ENCODE measurements around the gene MAP3K12. TPM values are rescaled to one million over a fixed set of nuclear protein-coding genes. Genes with fewer than 3 reads are reported as not detected.
A peak's percentile ranks its signal among the peaks of the same experiment; 100 is the strongest.

Gene MAP3K12
- total and polyA plus RNA-seq, 2 of the 13 experiments (the other 11 are each of a cell fraction or from before 2014, with no cell fraction given) = 0.20 to 1.1 TPM

GRCh38 chr12:53452159-53453077 lies 46.8 kb downstream of the MAP3K12 start (continued):
- TF ChIP-seq, protein P1, sequence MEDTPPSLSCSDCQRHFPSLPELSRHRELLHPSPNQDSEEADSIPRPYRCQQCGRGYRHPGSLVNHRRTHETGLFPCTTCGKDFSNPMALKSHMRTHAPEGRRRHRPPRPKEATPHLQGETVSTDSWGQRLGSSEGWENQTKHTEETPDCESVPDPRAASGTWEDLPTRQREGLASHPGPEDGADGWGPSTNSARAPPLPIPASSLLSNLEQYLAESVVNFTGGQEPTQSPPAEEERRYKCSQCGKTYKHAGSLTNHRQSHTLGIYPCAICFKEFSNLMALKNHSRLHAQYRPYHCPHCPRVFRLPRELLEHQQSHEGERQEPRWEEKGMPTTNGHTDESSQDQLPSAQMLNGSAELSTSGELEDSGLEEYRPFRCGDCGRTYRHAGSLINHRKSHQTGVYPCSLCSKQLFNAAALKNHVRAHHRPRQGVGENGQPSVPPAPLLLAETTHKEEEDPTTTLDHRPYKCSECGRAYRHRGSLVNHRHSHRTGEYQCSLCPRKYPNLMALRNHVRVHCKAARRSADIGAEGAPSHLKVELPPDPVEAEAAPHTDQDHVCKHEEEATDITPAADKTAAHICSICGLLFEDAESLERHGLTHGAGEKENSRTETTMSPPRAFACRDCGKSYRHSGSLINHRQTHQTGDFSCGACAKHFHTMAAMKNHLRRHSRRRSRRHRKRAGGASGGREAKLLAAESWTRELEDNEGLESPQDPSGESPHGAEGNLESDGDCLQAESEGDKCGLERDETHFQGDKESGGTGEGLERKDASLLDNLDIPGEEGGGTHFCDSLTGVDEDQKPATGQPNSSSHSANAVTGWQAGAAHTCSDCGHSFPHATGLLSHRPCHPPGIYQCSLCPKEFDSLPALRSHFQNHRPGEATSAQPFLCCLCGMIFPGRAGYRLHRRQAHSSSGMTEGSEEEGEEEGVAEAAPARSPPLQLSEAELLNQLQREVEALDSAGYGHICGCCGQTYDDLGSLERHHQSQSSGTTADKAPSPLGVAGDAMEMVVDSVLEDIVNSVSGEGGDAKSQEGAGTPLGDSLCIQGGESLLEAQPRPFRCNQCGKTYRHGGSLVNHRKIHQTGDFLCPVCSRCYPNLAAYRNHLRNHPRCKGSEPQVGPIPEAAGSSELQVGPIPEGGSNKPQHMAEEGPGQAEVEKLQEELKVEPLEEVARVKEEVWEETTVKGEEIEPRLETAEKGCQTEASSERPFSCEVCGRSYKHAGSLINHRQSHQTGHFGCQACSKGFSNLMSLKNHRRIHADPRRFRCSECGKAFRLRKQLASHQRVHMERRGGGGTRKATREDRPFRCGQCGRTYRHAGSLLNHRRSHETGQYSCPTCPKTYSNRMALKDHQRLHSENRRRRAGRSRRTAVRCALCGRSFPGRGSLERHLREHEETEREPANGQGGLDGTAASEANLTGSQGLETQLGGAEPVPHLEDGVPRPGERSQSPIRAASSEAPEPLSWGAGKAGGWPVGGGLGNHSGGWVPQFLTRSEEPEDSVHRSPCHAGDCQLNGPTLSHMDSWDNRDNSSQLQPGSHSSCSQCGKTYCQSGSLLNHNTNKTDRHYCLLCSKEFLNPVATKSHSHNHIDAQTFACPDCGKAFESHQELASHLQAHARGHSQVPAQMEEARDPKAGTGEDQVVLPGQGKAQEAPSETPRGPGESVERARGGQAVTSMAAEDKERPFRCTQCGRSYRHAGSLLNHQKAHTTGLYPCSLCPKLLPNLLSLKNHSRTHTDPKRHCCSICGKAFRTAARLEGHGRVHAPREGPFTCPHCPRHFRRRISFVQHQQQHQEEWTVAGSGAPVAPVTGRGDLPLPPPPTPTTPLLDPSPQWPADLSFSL (CRISPR knock-in tag; IDR thresholded peaks at IDR 0.05) = no peak
- TF ChIP-seq NR2F2 (IDR thresholded peaks at IDR 0.05; ENCODE audit: borderline replicate concordance, low read depth) (peak; percentile 8; the same call in 1 of the 2 replicates), DPF2 (CRISPR knock-in tag; IDR thresholded peaks at IDR 0.05; ENCODE audit: borderline replicate concordance, low read depth) (no peak), ZSCAN30 (CRISPR knock-in tag; IDR thresholded peaks at IDR 0.05) (no peak), FOXM1 (CRISPR knock-in tag; IDR thresholded peaks at IDR 0.05) (peak; percentile 87), KMT2B (CRISPR knock-in tag; IDR thresholded peaks at IDR 0.05) (no peak), HDAC1 (CRISPR knock-in tag; IDR thresholded peaks at IDR 0.05) (peak; percentile 46), TAF15 (IDR thresholded peaks at IDR 0.05; ENCODE audit: low read depth, low read length, poor library complexity, severe bottlenecking) (no peak), KDM5B (CRISPR knock-in tag; IDR thresholded peaks at IDR 0.05; ENCODE audit: borderline replicate concordance) (peak; percentile 11; the same call in 1 of the 2 replicates), ZNF12 (CRISPR knock-in tag; IDR thresholded peaks at IDR 0.05) (peak; percentile 55; the same call in 1 of the 2 replicates), ZNF800 (CRISPR knock-in tag; IDR thresholded peaks at IDR 0.05) (no peak), MYNN (CRISPR knock-in tag; IDR thresholded peaks at IDR 0.05; ENCODE audit: low read depth) (no peak), ZSCAN9 (CRISPR knock-in tag; IDR thresholded peaks at IDR 0.05; ENCODE audit: borderline replicate concordance) (0 out of 2 replicates have a peak, but pooled peaks have one; percentile 31), MTF1 (CRISPR knock-in tag; IDR thresholded peaks at IDR 0.05) (0 out of 2 replicates have a peak, but pooled peaks have one; percentile 42), ZNF720 (CRISPR knock-in tag; IDR thresholded peaks at IDR 0.05) (0 out of 2 replicates have a peak, but pooled peaks have one; percentile 82), ZBTB21 (CRISPR knock-in tag; IDR thresholded peaks at IDR 0.05) (peak; percentile 33; the same call in 1 of the 2 replicates), SRSF1 (optimal IDR thresholded peaks at IDR 0.05; ENCODE audit: low read depth, low read length) (peak; percentile 28), SP4 (CRISPR knock-in tag; IDR thresholded peaks at IDR 0.05) (no peak), TEAD2 (CRISPR knock-in tag; IDR thresholded peaks at IDR 0.05) (peak; percentile 78; the same call in 1 of the 2 replicates)
- TF ChIP-seq, protein P2, sequence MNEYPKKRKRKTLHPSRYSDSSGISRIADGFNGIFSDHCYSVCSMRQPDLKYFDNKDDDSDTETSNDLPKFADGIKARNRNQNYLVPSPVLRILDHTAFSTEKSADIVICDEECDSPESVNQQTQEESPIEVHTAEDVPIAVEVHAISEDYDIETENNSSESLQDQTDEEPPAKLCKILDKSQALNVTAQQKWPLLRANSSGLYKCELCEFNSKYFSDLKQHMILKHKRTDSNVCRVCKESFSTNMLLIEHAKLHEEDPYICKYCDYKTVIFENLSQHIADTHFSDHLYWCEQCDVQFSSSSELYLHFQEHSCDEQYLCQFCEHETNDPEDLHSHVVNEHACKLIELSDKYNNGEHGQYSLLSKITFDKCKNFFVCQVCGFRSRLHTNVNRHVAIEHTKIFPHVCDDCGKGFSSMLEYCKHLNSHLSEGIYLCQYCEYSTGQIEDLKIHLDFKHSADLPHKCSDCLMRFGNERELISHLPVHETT (CRISPR knock-in tag; conservative IDR thresholded peaks at IDR 0.05) = peak; percentile 45; the same call in 1 of the 2 replicates

Data from HepG2 (cell line).